Lower lobe of right lung (tissue), 2 donors: Measurements from ENCODE around the gene BRIP1. TPM values are rescaled to one million over a fixed set of nuclear protein-coding genes. Genes with fewer than 3 reads are reported as not detected.

ENCODE experiments used
- ATAC-seq, 2 donors: fragments of 200-7000 bp; cut with Tn5 transposase; one replicate each; pipeline ENCODE4 v1.9.1; 2020 to 2022; ENCODE audit warnings: mild to moderate bottlenecking in 2 of 2, moderate library complexity in 2 of 2
- DNase-seq: peaks from one replicate; pipeline ENCODE4 v3.0.0-alpha.2; 2020
- H3K27ac ChIP-seq: fragments of 200-600 bp; one replicate; pipeline ENCODE4 v1.8.0; 2022
- H3K27me3 ChIP-seq: fragments of 200-600 bp; one replicate; pipeline ENCODE4 v1.8.0; 2022; ENCODE audit warnings: low read depth
- H3K36me3 ChIP-seq: fragments of 200-600 bp; one replicate; pipeline ENCODE4 v1.8.0; 2022; ENCODE audit warnings: mild to moderate bottlenecking
- H3K4me1 ChIP-seq: fragments of 200-600 bp; one replicate; pipeline ENCODE4 v1.8.0; 2022
- H3K4me3 ChIP-seq: fragments of 200-600 bp; one replicate; pipeline ENCODE4 v1.8.0; 2022; ENCODE audit warnings: mild to moderate bottlenecking
- H3K9me3 ChIP-seq: fragments of 200-600 bp; one replicate; pipeline ENCODE4 v1.8.0; 2022
- CTCF ChIP-seq: fragments of 200-600 bp; IDR thresholded peaks from one replicate; pipeline ENCODE4 v1.8.0; 2022; ENCODE audit warnings: antibody characterized with exemption, mild to moderate bottlenecking
- intact Hi-C: fragments of 100-400 bp; cut with DNase I; formaldehyde crosslinking; loops from one replicate; pipeline ENCODE4 v1.11.0; 2022
- total RNA-seq: library from RNA; stranded (reverse); fragmentation: NEBNext Ultra II Directional; extraction: Animal tissue kit (Norgen Biotek cat#: 25700); gene quantifications from one replicate; pipeline ENCODE4 v1.2.1, GENCODE V29; 2021
- donor health status: DM: no; HTN: yes; CAD: no; lungs with severe emphysema.

The BRIP1 gene
- total RNA-seq, 1 donor from 2014 or later, result 0.83 TPM

- H3K36me3 ChIP-seq, result no peaks in the 10 kb centered on the region
- DNase-seq (no peak), ATAC-seq (no peak)
- TF ChIP-seq CTCF, result no peak
- intact Hi-C loops, result no loop called here
- H3K4me1 ChIP-seq, result no peaks in the 10 kb centered on the region
- no peaks in the 10 kb centered on the region for H3K9me3 ChIP-seq
- H3K27ac ChIP-seq, result no peak overlapping the region
- H3K4me3 ChIP-seq, result no peak overlapping the region
- no peaks in the 10 kb centered on the region for H3K27me3 ChIP-seq
Observed at GRCh38 chr17:61797283-61797682, 66.0 kb downstream of the BRIP1 start.

GRCh38 chr17:61795546-61795945 lies 67.8 kb downstream of the BRIP1 start:
- intact Hi-C loops, result no loop called here
- no peak for ATAC-seq

GRCh38 chr17:61794792-61795191 lies 68.5 kb downstream of the BRIP1 start:
- no peak for TF ChIP-seq CTCF
- Histone ChIP-seq H3K9me3 (no peaks in the 10 kb centered on the region), H3K27me3 (no peaks in the 10 kb centered on the region), H3K4me1 (no peaks in the 10 kb centered on the region), H3K36me3 (no peaks in the 10 kb centered on the region), H3K4me3 (no peak overlapping the region), H3K27ac (no peak overlapping the region)
- no peak for ATAC-seq
- intact Hi-C loops, result no loop called here
- no peak for DNase-seq

More at GRCh38 chr17:61795546-61795945, 67.8 kb downstream of the BRIP1 start:
- Histone ChIP-seq H3K9me3 (no peaks in the 10 kb centered on the region), H3K27me3 (no peaks in the 10 kb centered on the region), H3K27ac (no peak overlapping the region), H3K36me3 (no peaks in the 10 kb centered on the region), H3K4me3 (no peak overlapping the region), H3K4me1 (no peaks in the 10 kb centered on the region)
- DNase-seq, result no peak
- TF ChIP-seq CTCF, result no peak

GRCh38 chr17:61794242-61794641 lies 69.1 kb downstream of the BRIP1 start:
- ATAC-seq (no peak), DNase-seq (no peak)
- Histone ChIP-seq H3K4me1 (no peaks in the 10 kb centered on the region), H3K9me3 (no peaks in the 10 kb centered on the region), H3K4me3 (no peak overlapping the region), H3K27ac (no peak overlapping the region), H3K36me3 (no peaks in the 10 kb centered on the region), H3K27me3 (no peaks in the 10 kb centered on the region)
- intact Hi-C loops, result no loop called here
- TF ChIP-seq CTCF, result no peak

- no peak for DNase-seq
- Histone ChIP-seq H3K9me3 (no peaks in the 10 kb centered on the region), H3K27me3 (no peaks in the 10 kb centered on the region), H3K27ac (no peak overlapping the region), H3K4me1 (no peaks in the 10 kb centered on the region), H3K36me3 (no peaks in the 10 kb centered on the region), H3K4me3 (no peak overlapping the region)
- no peak for TF ChIP-seq CTCF
- ATAC-seq, result no peak
- intact Hi-C loops, result no loop called here
Observed at GRCh38 chr17:61793565-61793964, 69.8 kb downstream of the BRIP1 start.

- Histone ChIP-seq H3K4me3 (no peak overlapping the region), H3K27ac (no peak overlapping the region), H3K36me3 (no peaks in the 10 kb centered on the region), H3K4me1 (no peaks in the 10 kb centered on the region), H3K27me3 (no peaks in the 10 kb centered on the region), H3K9me3 (no peaks in the 10 kb centered on the region)
- intact Hi-C loops, result no loop called here
- DNase-seq (no peak), ATAC-seq (no peak)
- no peak for TF ChIP-seq CTCF
Observed at GRCh38 chr17:61789872-61790271, 73.5 kb downstream of the BRIP1 start.
